NCI-H2171 (cell line): Measurements from ENCODE around the gene REV3L.

Source experiments
- DNase-seq: peaks from one replicate; lab custom pipeline; 2025; lab: John Stamatoyannopoulos, UW

The REV3L gene

GRCh38 chr6:111423960-111424846, 58.8 kb downstream of the REV3L start:
- DNase-seq: no peak

DNA sequence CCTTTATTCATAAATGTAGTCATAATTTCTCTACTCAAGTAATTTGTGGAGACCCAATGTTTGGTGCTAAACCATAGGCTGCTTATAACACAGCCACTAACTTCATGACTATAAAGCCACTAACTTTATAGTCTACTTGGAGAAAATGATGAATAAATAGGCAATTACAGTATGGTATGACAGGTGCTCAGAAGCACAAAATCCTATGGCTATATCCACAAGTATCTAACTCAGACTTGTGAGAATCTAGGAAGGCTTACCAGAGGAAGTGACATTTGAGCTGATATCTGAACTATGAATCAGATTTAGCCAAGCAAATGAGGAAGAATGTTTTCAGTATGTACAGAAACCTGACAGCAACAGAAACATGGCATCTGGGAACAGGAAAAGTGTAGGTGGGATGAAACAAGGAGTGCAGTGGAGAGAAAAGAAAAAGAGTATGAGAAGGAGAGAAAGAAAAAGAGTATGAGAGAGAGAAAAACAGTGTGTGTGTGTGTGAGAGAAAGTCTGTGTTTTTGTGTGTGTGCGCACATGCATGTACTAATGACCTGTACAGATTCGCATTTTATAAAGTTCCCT, 59.9 kb downstream of the REV3L start:
- no peak for DNase-seq

GRCh38 chr6:111418971-111419693, 63.9 kb downstream of the REV3L start:
- no peak for DNase-seq

DNA sequence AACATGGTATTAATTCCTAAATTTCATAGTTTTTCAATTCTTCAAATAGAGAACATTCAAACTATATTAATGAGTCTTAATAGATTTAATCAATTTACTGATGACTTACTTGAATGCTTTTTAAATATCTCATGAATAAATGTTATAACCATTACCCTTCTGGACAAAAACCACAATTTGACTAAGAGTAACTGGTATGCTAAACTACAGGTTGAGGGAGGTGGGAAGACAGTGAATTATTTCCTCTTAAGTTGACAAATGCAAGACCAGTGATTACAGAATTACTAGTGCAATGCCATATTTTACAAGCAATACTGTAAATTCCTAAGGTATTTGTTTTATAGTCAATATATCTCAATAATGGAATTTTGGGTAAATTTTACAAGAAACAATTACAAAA, 65.1 kb downstream of the REV3L start:
- no peak for DNase-seq

GRCh38 chr6:111417181-111417585, 65.8 kb downstream of the REV3L start:
- DNase-seq: no peak

- DNase-seq: no peak
Observed at GRCh38 chr6:111416529-111416928, 66.5 kb downstream of the REV3L start.

DNA sequence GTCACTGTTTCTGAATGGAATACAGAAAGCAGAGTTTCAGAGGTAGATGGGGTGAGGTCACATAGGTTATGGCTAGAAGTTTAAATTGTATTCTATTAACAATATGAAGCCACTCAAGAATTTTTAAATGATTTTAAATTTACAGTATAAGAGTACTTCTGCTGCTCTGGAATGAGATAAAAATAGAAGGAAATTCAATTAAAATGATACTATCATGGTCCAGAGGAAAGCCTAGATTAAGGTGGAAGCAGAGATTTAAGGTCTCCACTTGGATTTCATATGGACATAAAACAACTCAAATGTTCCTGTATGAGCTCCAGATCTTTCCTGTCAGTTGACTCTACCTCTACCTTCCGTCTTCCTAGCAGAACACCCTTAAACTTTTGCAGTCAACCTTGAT, 68.6 kb downstream of the REV3L start:
- no peak for DNase-seq

DNA sequence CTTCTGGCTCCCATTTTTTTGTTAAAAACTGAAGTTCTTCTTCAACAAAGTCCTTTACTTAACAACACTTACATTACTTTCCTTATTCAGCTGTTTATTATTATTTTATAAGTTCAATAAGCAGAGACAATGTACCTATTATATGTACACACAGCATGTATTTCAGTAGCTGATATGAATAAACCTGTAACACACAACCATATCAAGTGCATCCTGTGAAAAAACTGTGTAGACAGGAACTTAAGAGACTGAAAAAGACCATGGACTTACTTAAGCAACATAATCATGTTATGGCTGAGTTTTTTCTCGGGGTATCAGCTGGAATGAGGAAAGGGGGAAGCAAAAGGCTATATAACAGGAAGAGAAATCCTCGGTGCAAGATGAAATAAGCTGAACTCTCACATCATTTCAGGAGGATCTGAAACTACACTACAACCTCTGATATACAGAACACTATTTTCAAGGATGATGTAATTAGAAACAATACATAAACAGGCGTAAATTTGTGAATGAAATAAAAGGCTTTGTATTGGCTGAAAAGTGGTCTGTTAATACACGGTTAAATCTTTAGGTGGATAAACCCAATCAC, 70.9 kb downstream of the REV3L start:
- no peak for DNase-seq

GRCh38 chr6:111411046-111411445, 72.0 kb downstream of the REV3L start:
- no peak for DNase-seq

- no peak for DNase-seq
Observed at GRCh38 chr6:111410371-111410770, 72.6 kb downstream of the REV3L start.

GRCh38 chr6:111409430-111409829, 73.6 kb downstream of the REV3L start:
- DNase-seq: no peak

- DNase-seq: no peak
Observed at GRCh38 chr6:111407686-111408085, 75.3 kb downstream of the REV3L start.

GRCh38 chr6:111406200-111406721, 76.8 kb downstream of the REV3L start:
- DNase-seq: no peak

DNA sequence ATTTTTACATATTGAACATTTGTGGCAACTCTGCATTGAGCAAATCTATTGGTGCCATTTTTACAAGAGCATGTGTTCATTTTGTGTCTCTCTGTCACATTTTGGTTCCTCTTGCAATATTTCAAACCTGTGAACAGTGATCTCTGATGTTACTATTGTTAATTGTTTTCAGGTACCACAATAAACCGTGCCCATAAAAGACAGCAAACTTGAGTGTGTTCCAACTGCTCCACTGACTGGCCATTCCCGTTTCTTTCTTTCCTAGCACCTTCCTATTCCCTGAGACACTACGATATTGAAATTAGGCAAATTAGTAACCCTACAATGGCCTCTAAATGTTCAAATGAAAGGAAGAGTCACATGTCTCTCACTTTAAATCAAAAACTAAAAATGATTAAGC, 79.6 kb downstream of the REV3L start:
- DNase-seq: no peak

GRCh38 chr6:111399626-111400025, 83.4 kb downstream of the REV3L start:
- DNase-seq: no peak

GRCh38 chr6:111388681-111389080, 94.3 kb downstream of the REV3L start:
- DNase-seq: no peak

DNA sequence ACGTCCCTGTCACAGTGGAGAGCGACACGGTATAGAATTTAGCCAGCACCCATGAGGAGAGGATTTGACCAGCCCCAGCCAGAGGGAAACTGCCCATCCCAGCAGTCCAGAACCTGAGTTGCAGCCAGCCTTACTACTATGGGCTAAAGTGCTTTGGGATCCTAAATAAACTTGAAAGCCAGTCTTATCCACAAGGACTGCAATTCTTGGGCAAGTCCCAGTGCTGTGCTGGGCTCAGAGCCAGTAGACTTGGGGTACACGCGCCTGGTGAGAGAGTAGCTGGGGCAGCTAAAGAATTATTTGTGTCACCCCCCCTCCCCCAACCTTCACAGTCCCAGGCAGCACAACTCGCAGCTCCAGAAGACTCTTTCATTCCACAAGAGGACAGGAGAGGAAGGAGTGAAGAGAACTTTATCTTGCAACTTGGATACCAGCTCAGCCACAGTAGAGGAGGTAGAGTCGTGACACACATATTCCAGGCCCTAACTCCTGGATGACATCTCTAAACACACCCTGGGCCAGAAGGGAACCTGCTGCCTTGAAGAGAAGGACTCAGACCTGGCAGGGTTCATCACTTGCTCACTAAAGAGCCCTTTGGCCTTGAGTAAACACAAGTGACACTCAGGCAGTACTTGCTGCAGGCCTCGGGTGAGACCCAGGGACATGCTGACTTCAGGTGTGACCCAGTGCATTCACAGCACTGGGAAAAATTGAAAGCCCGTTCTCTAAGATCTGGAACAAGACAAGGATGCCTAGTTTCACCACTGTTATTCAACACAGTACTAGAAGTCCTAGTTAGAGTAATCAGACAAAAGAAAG, 100.3 kb downstream of the REV3L start:
- DNase-seq: no peak

DNA sequence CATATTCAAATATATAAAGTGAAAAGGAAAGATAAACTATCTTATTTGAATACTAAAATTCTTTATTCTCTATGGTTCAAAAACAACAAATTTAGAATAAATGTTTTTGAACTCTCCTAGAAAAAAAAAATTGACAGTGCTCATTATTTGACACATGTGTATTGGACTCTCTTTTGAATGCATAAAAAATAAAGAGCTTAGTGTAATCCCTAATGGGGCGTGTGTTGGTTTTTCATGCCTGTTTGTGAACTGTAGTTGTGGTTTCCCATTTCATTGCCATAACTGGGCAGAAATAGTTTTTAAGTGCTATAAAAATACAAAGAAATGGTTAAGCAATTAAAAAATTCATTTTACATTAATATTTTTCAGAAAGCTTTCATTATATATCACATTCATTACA, 101.3 kb downstream of the REV3L start:
- DNase-seq: no peak

- no peak for DNase-seq
Observed at GRCh38 chr6:111381123-111381522, 101.9 kb downstream of the REV3L start.

DNA sequence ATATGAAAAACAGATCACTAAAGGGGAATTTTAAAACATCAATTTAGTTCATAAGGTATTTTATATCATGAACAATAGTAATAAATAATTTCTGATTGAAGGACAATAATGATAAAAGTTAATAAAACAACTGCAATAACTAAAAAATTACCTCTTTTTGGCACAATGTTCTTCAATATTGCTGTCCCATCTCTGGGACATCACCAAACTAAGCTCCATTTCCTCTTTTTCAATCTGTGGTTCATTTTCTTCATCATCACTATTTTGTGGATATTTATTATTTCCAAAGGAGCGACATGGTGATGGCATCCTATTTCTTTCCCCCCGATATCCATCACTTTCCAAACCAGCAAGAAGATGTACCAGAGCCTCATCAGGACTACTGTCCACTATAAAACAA, 103.2 kb downstream of the REV3L start:
- no peak for DNase-seq

DNA sequence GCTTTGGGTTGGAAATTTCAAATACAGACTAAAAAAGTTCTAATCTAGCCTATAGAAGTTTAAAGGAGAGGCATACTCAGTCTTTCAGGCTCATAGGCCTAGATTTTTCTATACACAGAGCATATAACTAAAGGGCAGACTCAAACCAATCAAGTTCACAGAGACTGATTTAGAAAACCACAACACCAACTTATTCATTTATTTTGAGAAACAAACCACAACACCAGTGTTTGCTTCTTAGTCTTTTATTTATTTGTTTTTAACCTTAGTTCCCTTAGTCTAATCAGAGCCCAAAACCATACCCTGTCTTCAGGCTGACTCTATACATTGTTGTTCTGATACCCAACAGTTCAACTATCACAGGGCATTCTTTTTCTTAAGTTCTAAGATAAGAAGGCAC, 103.7 kb downstream of the REV3L start:
- DNase-seq: no peak
